Endodermal cell (in vitro differentiated cells): ENCODE results near the gene TTC38. TPM values are rescaled to one million over a fixed set of nuclear protein-coding genes. Genes with fewer than 3 reads are reported as not detected.

Source experiments
- DNase-seq: peaks from one replicate; pipeline ENCODE4 v3.0.0-alpha.2; 2017
- H3K27ac ChIP-seq: 2 replicates; pipeline ENCODE4 v1.5.1; 2013; ENCODE audit warnings: mild to moderate bottlenecking, low read depth, low read length, moderate library complexity
- H3K27me3 ChIP-seq: 2 replicates; pipeline ENCODE4 v1.6.1; 2013; ENCODE audit warnings: mild to moderate bottlenecking, low read length, moderate library complexity; ENCODE audit not compliant: insufficient read depth, control insufficient read depth, poor library complexity, severe bottlenecking
- H3K36me3 ChIP-seq: 2 replicates; pipeline ENCODE4 v1.7.0; 2013; ENCODE audit warnings: mild to moderate bottlenecking, low read length, moderate library complexity; ENCODE audit not compliant: control insufficient read depth, insufficient read depth
- H3K4me1 ChIP-seq: one replicate; pipeline ENCODE4 v1.7.0; 2013; ENCODE audit warnings: low read length; ENCODE audit not compliant: control insufficient read depth, insufficient read depth
- H3K4me3 ChIP-seq: 2 replicates; pipeline ENCODE4 v1.5.1; 2013; ENCODE audit warnings: mild to moderate bottlenecking, low read length, moderate library complexity
- H3K9ac ChIP-seq: 2 replicates; pipeline ENCODE4 v1.6.1; 2013; ENCODE audit warnings: mild to moderate bottlenecking, low read length, moderate library complexity; ENCODE audit not compliant: poor library complexity, severe bottlenecking; ENCODE audit errors: extremely low read depth
- H3K9me3 ChIP-seq: 2 replicates; pipeline ENCODE4 v1.6.1; 2013; ENCODE audit warnings: mild to moderate bottlenecking, low read length, moderate library complexity; ENCODE audit not compliant: control insufficient read depth
- H3K27ac Mint-ChIP-seq: 2 replicates; pipeline ENCODE4 v1.8.0; 2020; ENCODE audit warnings: mixed read lengths
- H3K27me3 Mint-ChIP-seq: 2 replicates; pipeline ENCODE4 v1.8.0; 2021; ENCODE audit warnings: mild to moderate bottlenecking, mixed read lengths; ENCODE audit not compliant: insufficient read depth
- H3K36me3 Mint-ChIP-seq: 2 replicates; pipeline ENCODE4 v1.8.0; 2020; ENCODE audit warnings: low read depth, mixed read lengths
- H3K4me1 Mint-ChIP-seq: 2 replicates; pipeline ENCODE4 v1.8.0; 2020; ENCODE audit warnings: mixed read lengths
- H3K4me3 Mint-ChIP-seq: 2 replicates; pipeline ENCODE4 v1.8.0; 2020; ENCODE audit warnings: mild to moderate bottlenecking, moderate library complexity, mixed read lengths
- H3K9me3 Mint-ChIP-seq: 2 replicates; pipeline ENCODE4 v1.8.0; 2020; ENCODE audit warnings: mild to moderate bottlenecking, mixed read lengths
- CTCF ChIP-seq: fragments of 200-600 bp; sonication (generic); conservative IDR thresholded peaks from 2 replicates; pipeline ENCODE4 v1.5.0; 2021; ENCODE audit warnings: antibody characterized with exemption, mild to moderate bottlenecking
- WGBS, 2 experiments: methylation state at CpG; one replicate each; pipeline versions ENCODE4 v1.1.5 to v1.1.7; 2013; ENCODE audit warnings: missing lambda C conversion rate in 2 of 2, mixed read lengths in 1 of 2; ENCODE audit not compliant: insufficient coverage in 1 of 2, insufficient read length in 1 of 2; 5-methylcytosine and 5-hydroxymethylcytosine counted together
- long read RNA-seq, 4 experiments: library from polyadenylated mRNA in 2 of 4; library from RNA in 1 of 4; library from capped mRNA in 1 of 4; stranded (forward) in 3 of 4; unstranded in 1 of 4; transcript quantifications; one replicate each; pipeline ENCODE4 v2.0.0, GENCODE V29; 2020 to 2021; ENCODE audit warnings: inconsistent platforms in 1 of 4
- polyA plus RNA-seq, 2 experiments: library from polyadenylated mRNA; stranded (reverse); fragments of 50-300 nt; gene quantifications; one replicate each; pipeline ENCODE4 v1.2.3, GENCODE V29; 2013
- total RNA-seq, 2 donors: library from RNA; stranded (reverse); fragmentation: NEBNext Ultra II Directional in 1 of 2; extraction: Animal tissue kit (Norgen Biotek cat#: 25700) in 1 of 2; gene quantifications; 2 replicates in 1 of 2; 3 replicates in 1 of 2; pipeline ENCODE4 v1.2.1, GENCODE V29; 2021

Gene TTC38
- 10 to 100 TPM; 35.9 to 47.1 TPM for total RNA-seq
- polyA plus RNA-seq (2013, experiment 1 of 2): 24.3 TPM
- 18.7 TPM for polyA plus RNA-seq (2013, experiment 2 of 2)
- long read RNA-seq, experiment 1, partial matches to known transcripts: 3 of 14 reads
- long read RNA-seq, experiment 1, other reads (novel, unspliced or antisense): 7 of 14 reads
- long read RNA-seq, experiment 2, transcript TTC38-201 (14 exons, 2,610 nt): major isoform, 72 of 95 reads
- long read RNA-seq, experiment 2, partial matches to known transcripts: 5 of 95 reads
- long read RNA-seq, experiment 2, other reads (novel, unspliced or antisense): 17 of 95 reads
- long read RNA-seq, experiment 3, transcript TTC38-201 (14 exons, 2,610 nt): major isoform, 146 of 179 reads
- long read RNA-seq, experiment 3, partial matches to known transcripts: 8 of 179 reads
- long read RNA-seq, experiment 3, other reads (novel, unspliced or antisense): 25 of 179 reads
- long read RNA-seq, experiment 4, transcript TTC38-201 (14 exons, 2,610 nt): major isoform, 5 of 6 reads
- long read RNA-seq, experiment 4, partial matches to known transcripts: 1 of 6 reads
- long read RNA-seq, experiment 4, other reads (novel, unspliced or antisense): 0 of 6 reads

GRCh38 chr22:46267431-46268279 is at the start of gene TTC38:
Gene TTC38, plus strand, starts transcription at chr22:46268008. Its CDS starts 32 bp downstream, at chr22:46268040.
- H3K27ac Mint-ChIP-seq: peak within 1 kb of the TSS; percentile 61
- Histone ChIP-seq H3K27me3 (peaks cover 13% of the 10 kb centered on the region), H3K4me1 (no peaks in the 10 kb centered on the region), H3K27ac (no peak within 1 kb of the TSS), H3K9me3 (peaks cover 32% of the 10 kb centered on the region), H3K36me3 (peaks cover 6% of the 10 kb centered on the region), H3K9ac (peak within 1 kb of the TSS; percentile 62), H3K4me3 (peak within 1 kb of the TSS; percentile 87)
- TF ChIP-seq CTCF: no peak
- WGBS, 2 experiments: 5 to 7% methylated on average over 18 to 74 of the region's 74 CpGs
- peaks cover 17% of the 10 kb centered on the region for H3K36me3 Mint-ChIP-seq
- H3K9me3 Mint-ChIP-seq: peaks cover 38% of the 10 kb centered on the region
- H3K27me3 Mint-ChIP-seq: peaks cover 37% of the 10 kb centered on the region
- peak within 1 kb of the TSS; percentile 74 for H3K4me3 Mint-ChIP-seq
- peak; percentile 94 for DNase-seq
- peaks cover 3% of the 10 kb centered on the region for H3K4me1 Mint-ChIP-seq

GRCh38 chr22:46219636-46220035 is 48.2 kb upstream of the TTC38 start:
- Mint-ChIP-seq H3K4me3 (no peak overlapping the region), H3K9me3 (no peaks in the 10 kb centered on the region), H3K4me1 (no peaks in the 10 kb centered on the region), H3K27me3 (no peaks in the 10 kb centered on the region), H3K27ac (no peak overlapping the region), H3K36me3 (peaks cover 41% of the 10 kb centered on the region)
- WGBS, 2 experiments: 92 to 94% methylated on average over 6 to 10 of the region's 10 CpGs
- Histone ChIP-seq H3K9ac (no peak overlapping the region), H3K36me3 (no peaks in the 10 kb centered on the region), H3K4me3 (no peak overlapping the region), H3K27ac (no peak overlapping the region), H3K9me3 (no peaks in the 10 kb centered on the region), H3K4me1 (no peaks in the 10 kb centered on the region), H3K27me3 (no peaks in the 10 kb centered on the region)
- DNase-seq: no peak
- no peak for TF ChIP-seq CTCF

GRCh38 chr22:46220921-46221320 is 46.9 kb upstream of the TTC38 start:
- Histone ChIP-seq H3K9me3 (no peaks in the 10 kb centered on the region), H3K36me3 (no peaks in the 10 kb centered on the region), H3K9ac (no peak overlapping the region), H3K4me3 (no peak overlapping the region), H3K27ac (no peak overlapping the region), H3K27me3 (no peaks in the 10 kb centered on the region), H3K4me1 (no peaks in the 10 kb centered on the region)
- no peaks in the 10 kb centered on the region for H3K4me1 Mint-ChIP-seq
- 83 to 94% methylated on average over 3 to 4 of the region's 5 CpGs for WGBS, 2 experiments
- H3K4me3 Mint-ChIP-seq: no peak overlapping the region
- TF ChIP-seq CTCF: no peak
- no peaks in the 10 kb centered on the region for H3K9me3 Mint-ChIP-seq
- no peaks in the 10 kb centered on the region for H3K27me3 Mint-ChIP-seq
- H3K27ac Mint-ChIP-seq: peak overlapping the region; percentile 23
- no peak for DNase-seq
- peaks cover 43% of the 10 kb centered on the region for H3K36me3 Mint-ChIP-seq
